Neuronal stem cell (in vitro differentiated cells): ENCODE measurements around the gene FOS.

ENCODE experiments used
- DNase-seq: peaks from one replicate; pipeline ENCODE4 v3.0.0-alpha.2; 2013; ENCODE audit warnings: low spot score
- H2AFZ ChIP-seq: one replicate; pipeline ENCODE4 v1.6.1; 2013; ENCODE audit warnings: mild to moderate bottlenecking, low read length, inconsistent platforms
- H2AK5ac ChIP-seq: 2 replicates; pipeline ENCODE4 v1.6.1; 2013; ENCODE audit warnings: low read depth, mild to moderate bottlenecking, inconsistent platforms, low read length, moderate library complexity, mixed read lengths
- H2BK120ac ChIP-seq: 2 replicates; pipeline ENCODE4 v1.6.1; 2013; ENCODE audit warnings: low read depth, mild to moderate bottlenecking, inconsistent platforms, low read length, moderate library complexity, mixed read lengths
- H2BK12ac ChIP-seq: one replicate; pipeline ENCODE4 v1.6.1; 2013; ENCODE audit warnings: low read length, inconsistent platforms
- H2BK15ac ChIP-seq: 2 replicates; pipeline ENCODE4 v1.6.1; 2013; ENCODE audit warnings: mild to moderate bottlenecking, low read length, inconsistent platforms, mixed read lengths
- H2BK5ac ChIP-seq: one replicate; pipeline ENCODE4 v1.6.1; 2013; ENCODE audit warnings: inconsistent platforms, mild to moderate bottlenecking, low read length, moderate library complexity
- H3K14ac ChIP-seq: one replicate; pipeline ENCODE4 v1.6.1; 2013; ENCODE audit warnings: low read length, inconsistent platforms
- H3K18ac ChIP-seq: 2 replicates; pipeline ENCODE4 v1.6.1; 2013; ENCODE audit warnings: low read length, inconsistent platforms
- H3K23ac ChIP-seq: 2 replicates; pipeline ENCODE4 v1.6.1; 2013; ENCODE audit warnings: low read depth, mild to moderate bottlenecking, mixed read lengths, low read length, inconsistent platforms; ENCODE audit not compliant: poor library complexity
- H3K27ac ChIP-seq: replicated peaks from 3 replicates; pipeline ENCODE4 v1.5.1; 2013; ENCODE audit warnings: low read length, inconsistent platforms
- H3K27me3 ChIP-seq, 3 experiments: 2 replicates each; pipeline ENCODE4 v1.6.1; 2013; ENCODE audit warnings: low read length in 3 of 3, mild to moderate bottlenecking in 2 of 3, inconsistent platforms in 1 of 3, low read depth in 1 of 3, mixed read lengths in 1 of 3, moderate library complexity in 1 of 3; ENCODE audit not compliant: control insufficient read depth in 3 of 3, insufficient read depth in 3 of 3
- H3K36me3 ChIP-seq, 2 donors: replicated peaks in 1 of 2; 2 replicates each; pipeline ENCODE4 v1.6.1; 2013; ENCODE audit warnings: low read length in 2 of 2; ENCODE audit not compliant: control insufficient read depth in 2 of 2, insufficient read depth in 2 of 2
- H3K4ac ChIP-seq: 2 replicates; pipeline ENCODE4 v1.6.1; 2013; ENCODE audit warnings: inconsistent platforms, mild to moderate bottlenecking, low read length, moderate library complexity
- H3K4me1 ChIP-seq, 2 donors: 1 replicate in 1 of 2; 2 replicates in 1 of 2; pipeline ENCODE4 v1.6.1; 2013; ENCODE audit warnings: low read length in 2 of 2, low read depth in 1 of 2; ENCODE audit not compliant: control insufficient read depth in 2 of 2, insufficient read depth in 1 of 2
- H3K4me2 ChIP-seq: one replicate; pipeline ENCODE4 v1.6.1; 2013; ENCODE audit warnings: mild to moderate bottlenecking, low read length, inconsistent platforms; ENCODE audit not compliant: insufficient read depth, poor library complexity, severe bottlenecking
- H3K4me3 ChIP-seq, 2 donors: 2 replicates each; pipeline ENCODE4 v1.5.1; 2013; ENCODE audit warnings: low read length in 2 of 2, mild to moderate bottlenecking in 2 of 2, inconsistent platforms in 1 of 2, moderate library complexity in 1 of 2
- H3K79me1 ChIP-seq: one replicate; pipeline ENCODE4 v1.6.1; 2013; ENCODE audit warnings: low read depth, mild to moderate bottlenecking, inconsistent platforms, low read length, moderate library complexity
- H3K9ac ChIP-seq: one replicate; pipeline ENCODE4 v1.6.1; 2013; ENCODE audit warnings: mild to moderate bottlenecking, low read depth, low read length, inconsistent platforms; ENCODE audit not compliant: poor library complexity
- H3K9me3 ChIP-seq, 2 donors: replicated peaks in 1 of 2; 2 replicates each; pipeline versions ENCODE3 to v1.6.1; 2013; ENCODE audit warnings: low read length in 2 of 2, mild to moderate bottlenecking in 2 of 2, inconsistent platforms in 1 of 2, low read depth in 1 of 2, mixed read lengths in 1 of 2, moderate library complexity in 1 of 2; ENCODE audit not compliant: control insufficient read depth in 2 of 2, insufficient read depth in 1 of 2
- H4K8ac ChIP-seq: one replicate; pipeline ENCODE4 v1.6.1; 2013; ENCODE audit warnings: low read depth, mild to moderate bottlenecking, inconsistent platforms, low read length, moderate library complexity
- H4K91ac ChIP-seq: one replicate; pipeline ENCODE4 v1.6.1; 2013; ENCODE audit warnings: low read length, low read depth, mild to moderate bottlenecking, inconsistent platforms; ENCODE audit not compliant: poor library complexity
- WGBS, 2 donors: extraction: QIAGEN DNeasy Blood & Tissue Kit; methylation state at CpG; one replicate each; pipeline ENCODE4 v1.1.7; 2013; ENCODE audit warnings: missing lambda C conversion rate in 2 of 2, mixed read lengths in 1 of 2; ENCODE audit not compliant: insufficient read length in 2 of 2, insufficient replicate concordance in 1 of 2; ENCODE audit errors: extremely low coverage in 2 of 2; 5-methylcytosine and 5-hydroxymethylcytosine counted together

The FOS gene

GRCh38 chr14:75315144-75315543, 36.5 kb downstream of the FOS start:
- WGBS, 2 donors, result no CpG with 5 or more reads among the region's 4 CpGs
- no peaks in the 10 kb centered on the region for H3K9me3 ChIP-seq
- H3K36me3 ChIP-seq, result no peaks in the 10 kb centered on the region
- no peaks in the 10 kb centered on the region for H3K79me1 ChIP-seq
- no peak overlapping the region for H3K18ac ChIP-seq
- H3K4ac ChIP-seq, result no peak overlapping the region
- H3K4me1 ChIP-seq, result peaks cover 4 to 11% of the 10 kb centered on the region in 2 donors
- H2BK15ac ChIP-seq, result no peak overlapping the region
- H3K9ac ChIP-seq, result no peak overlapping the region
- H4K8ac ChIP-seq, result no peak overlapping the region
- DNase-seq, result no peak
- H4K91ac ChIP-seq, result no peak overlapping the region
- no peak overlapping the region for H3K23ac ChIP-seq
- H2BK12ac ChIP-seq, result no peak overlapping the region
- no peak overlapping the region for H2AFZ ChIP-seq
- no peaks in the 10 kb centered on the region for H3K27me3 ChIP-seq
- H3K27ac ChIP-seq, result no peak overlapping the region
- no peak overlapping the region for H2AK5ac ChIP-seq
- no peak overlapping the region for H3K4me2 ChIP-seq
- H3K4me3 ChIP-seq, result no peak overlapping the region
- H2BK120ac ChIP-seq, result no peak overlapping the region
- H2BK5ac ChIP-seq, result no peak overlapping the region
- no peak overlapping the region for H3K14ac ChIP-seq

- Histone ChIP-seq H3K23ac (no peak overlapping the region), H3K9ac (no peak overlapping the region), H2BK120ac (no peak overlapping the region), H3K79me1 (no peaks in the 10 kb centered on the region), H3K27ac (no peak overlapping the region), H3K4ac (no peak overlapping the region), H3K14ac (no peak overlapping the region), H3K4me3 (no peak overlapping the region), H2AK5ac (no peak overlapping the region), H3K27me3 (no peaks in the 10 kb centered on the region), H3K18ac (no peak overlapping the region), H2BK5ac (no peak overlapping the region), H3K4me2 (no peak overlapping the region), H3K9me3 (no peaks in the 10 kb centered on the region), H3K36me3 (no peaks in the 10 kb centered on the region), H2BK12ac (no peak overlapping the region), H4K91ac (no peak overlapping the region), H2AFZ (no peak overlapping the region), H2BK15ac (no peak overlapping the region), H4K8ac (no peak overlapping the region), H3K4me1 (no peaks in the 10 kb centered on the region)
- DNase-seq, result no peak
- no CpG with 5 or more reads among the region's 4 CpGs for WGBS, 2 donors
These were observed 38.5 kb downstream of the FOS start for GRCh38 chr14:75317148-75317547.

- H3K79me1 ChIP-seq, result no peaks in the 10 kb centered on the region
- H3K4me1 ChIP-seq, result no peaks in the 10 kb centered on the region
- no peak overlapping the region for H2AFZ ChIP-seq
- DNase-seq, result no peak
- no peak overlapping the region for H3K23ac ChIP-seq
- H3K4ac ChIP-seq, result no peak overlapping the region
- H2BK120ac ChIP-seq, result no peak overlapping the region
- no peak overlapping the region for H2BK5ac ChIP-seq
- no peak overlapping the region for H2BK15ac ChIP-seq
- no peaks in the 10 kb centered on the region for H3K9me3 ChIP-seq
- no peak overlapping the region for H4K91ac ChIP-seq
- H3K27ac ChIP-seq, result no peak overlapping the region
- H2BK12ac ChIP-seq, result no peak overlapping the region
- H3K9ac ChIP-seq, result no peak overlapping the region
- no peak overlapping the region for H4K8ac ChIP-seq
- H3K4me2 ChIP-seq, result no peak overlapping the region
- no peak overlapping the region for H3K18ac ChIP-seq
- no peaks in the 10 kb centered on the region for H3K36me3 ChIP-seq
- H3K14ac ChIP-seq, result no peak overlapping the region
- no peak overlapping the region for H3K4me3 ChIP-seq
- H3K27me3 ChIP-seq, result peaks cover 0 to 4% (median 0%) of the 10 kb centered on the region in 3 experiments
- H2AK5ac ChIP-seq, result no peak overlapping the region
These were observed 39.7 kb downstream of the FOS start for GRCh38 chr14:75318353-75318752.

GRCh38 chr14:75319021-75319420, 40.4 kb downstream of the FOS start:
- Histone ChIP-seq H3K9me3 (no peaks in the 10 kb centered on the region), H2BK5ac (no peak overlapping the region), H3K4me1 (no peaks in the 10 kb centered on the region), H3K18ac (no peak overlapping the region), H3K27ac (no peak overlapping the region), H4K8ac (no peak overlapping the region), H2AK5ac (no peak overlapping the region), H3K4me2 (no peak overlapping the region), H2AFZ (no peak overlapping the region), H2BK15ac (no peak overlapping the region), H2BK12ac (no peak overlapping the region), H3K4me3 (no peak overlapping the region), H3K23ac (no peak overlapping the region), H3K14ac (no peak overlapping the region), H3K36me3 (no peaks in the 10 kb centered on the region), H3K79me1 (no peaks in the 10 kb centered on the region), H2BK120ac (no peak overlapping the region), H4K91ac (no peak overlapping the region), H3K4ac (no peak overlapping the region), H3K9ac (no peak overlapping the region), H3K27me3 (peaks cover 0 to 10% (median 0%) of the 10 kb centered on the region in 3 experiments)
- DNase-seq, result no peak
- no CpG with 5 or more reads among the region's 2 CpGs for WGBS, 2 donors
